GM12873 (cell line): ENCODE measurements around the gene PGBD5.

Experiments
- CTCF ChIP-seq: IDR thresholded peaks from 2 replicates; pipeline ENCODE4 v1.5.1; 2012; ENCODE audit warnings: low read depth, mild to moderate bottlenecking, moderate library complexity, low read length, control low read depth; ENCODE audit not compliant: insufficient read depth; ENCODE audit errors: missing control alignments

Gene PGBD5

GRCh38 chr1:230430499-230430898 lies 4.4 kb upstream of the PGBD5 start:
- TF ChIP-seq CTCF: no peak

- TF ChIP-seq CTCF: no peak
Observed at GRCh38 chr1:230429067-230429735, 3.1 kb upstream of the PGBD5 start.

GRCh38 chr1:230427981-230428380 lies 1.8 kb upstream of the PGBD5 start:
- no peak for TF ChIP-seq CTCF

- TF ChIP-seq CTCF: no peak
Observed at GRCh38 chr1:230427094-230427876, 1.2 kb upstream of the PGBD5 start.

- no peak for TF ChIP-seq CTCF
Observed at GRCh38 chr1:230425252-230426091, 660 bp downstream of the PGBD5 start.

GRCh38 chr1:230424391-230425251 lies 1.5 kb downstream of the PGBD5 start:
- TF ChIP-seq CTCF: no peak
